ENCODE results near the gene CCL17.

GRCh38 chr16:57432505-57432904 lies 27.9 kb downstream of the CCL17 start:
- TF ChIP-seq USF2 (IDR thresholded peaks at IDR 0.05; ENCODE audit: borderline replicate concordance, low read depth, low read length) (no peak), FOXK2 (IDR thresholded peaks at IDR 0.05) (no peak), CTCF (IDR thresholded peaks at IDR 0.05 in 2 of 3, conservative IDR thresholded peaks at IDR 0.05 in 1 of 3; ENCODE audit: control insufficient read depth in 2 of 3, extremely low read depth in 1 of 3, insufficient read depth in 1 of 3, low read depth in 3 of 3, low read length in 3 of 3) (no peak), POLR2A (IDR thresholded peaks at IDR 0.05; ENCODE audit: low read depth, low read length) (no peak), CBFB (IDR thresholded peaks at IDR 0.05; ENCODE audit: low read depth) (no peak), HDGF (IDR thresholded peaks at IDR 0.05) (no peak), POLR2AphosphoS5 (IDR thresholded peaks at IDR 0.05; ENCODE audit: low read length) (no peak), SIX5 (IDR thresholded peaks at IDR 0.05; ENCODE audit: low read depth, low read length, severe bottlenecking) (no peak), JUNB (IDR thresholded peaks at IDR 0.05) (no peak), MXI1 (IDR thresholded peaks at IDR 0.05; ENCODE audit: low read depth, low read length) (no peak), ZNF274 (IDR thresholded peaks at IDR 0.05; ENCODE audit: insufficient read depth, insufficient read length) (no peak), IKZF1 (conservative IDR thresholded peaks at IDR 0.05) (no peak)
